ENCODE measurements around the gene MMP12.
"Not testable (repeated sequence)": the region's sequence is repeated elsewhere in the genome, so short reads cannot be mapped to it uniquely, and the experiment has no call there.

The MMP12 gene

DNA sequence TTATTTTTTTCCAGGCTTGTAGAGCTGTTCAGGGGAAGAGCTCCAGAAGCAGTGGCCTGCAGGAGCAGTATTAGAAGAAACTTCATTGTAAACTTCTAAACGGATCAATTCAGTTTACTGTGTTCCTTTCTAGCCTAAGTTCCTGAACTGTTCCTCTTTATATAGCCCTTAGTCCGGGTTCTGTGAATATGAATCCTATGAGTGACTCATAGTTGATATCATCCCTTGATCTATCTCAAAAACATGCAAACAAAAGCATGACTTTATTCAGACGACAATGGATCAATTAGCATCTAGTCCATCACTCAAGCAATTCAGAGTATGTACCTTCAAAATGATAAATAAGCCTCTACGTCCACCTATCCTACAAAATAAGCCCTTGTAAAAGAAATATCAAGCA, at the start of gene MMP12:
MMP12 (minus strand) TSS at position 131 of the 400 bp plus-strand sequence; CDS start at position 86, 45 bp downstream.
- no peak for DNase-seq

DNA sequence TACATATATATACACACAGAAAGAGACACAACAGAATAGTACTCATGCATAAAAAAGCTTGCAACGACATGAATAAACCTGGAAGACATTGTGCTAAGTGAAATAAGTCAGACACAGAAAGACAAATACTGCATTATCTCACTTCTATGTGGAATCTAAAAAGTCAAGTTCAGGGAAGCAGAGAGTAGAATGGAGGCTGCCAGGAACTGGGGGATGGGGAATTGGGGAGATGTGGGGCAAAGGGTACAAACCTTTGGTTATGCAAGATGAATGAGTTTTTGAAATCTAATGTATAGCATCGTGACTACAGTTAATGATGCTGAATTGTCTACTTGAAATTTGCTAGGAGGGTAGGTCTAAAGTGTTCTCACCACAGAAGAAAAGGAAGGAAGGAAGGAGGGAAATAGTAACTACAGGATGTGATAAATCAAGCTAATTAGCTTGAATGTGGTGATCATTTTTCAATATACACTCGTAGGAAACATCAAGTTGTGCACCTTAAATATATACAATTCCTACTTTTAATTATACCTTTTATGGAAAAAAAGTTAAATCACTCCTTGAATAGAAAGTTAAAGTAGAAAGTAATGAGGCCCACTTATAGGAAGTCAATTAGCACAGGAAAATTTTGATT, 46.9 kb upstream of the MMP12 start:
- DNase-seq = no peak

DNA sequence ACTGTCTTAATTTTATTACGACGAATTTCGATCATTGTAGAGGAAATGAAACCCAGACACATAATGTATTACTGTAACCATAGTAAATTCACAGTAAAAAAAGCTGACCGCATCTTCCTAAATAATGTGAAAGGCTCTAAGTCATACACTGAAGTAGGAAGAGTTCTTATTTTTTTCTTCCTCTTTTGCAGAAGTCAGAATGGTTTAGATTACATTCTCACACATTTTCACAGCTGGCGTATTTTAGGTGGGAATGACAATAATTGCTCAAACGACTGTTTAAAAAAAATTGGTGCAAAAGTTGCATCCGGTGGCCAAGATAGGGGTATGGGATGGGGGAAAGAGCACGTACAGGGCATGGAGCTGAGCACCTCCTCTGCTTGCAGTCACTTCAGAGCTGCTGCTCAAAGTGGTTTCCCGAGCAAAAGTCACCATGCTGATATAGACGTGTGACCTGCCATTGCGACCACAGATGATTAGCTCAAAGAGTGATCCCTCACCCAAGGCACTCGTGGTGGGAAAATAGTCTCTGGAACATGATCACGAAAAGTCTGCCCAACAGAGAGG, 45.4 kb upstream of the MMP12 start:
- no peak for DNase-seq

DNA sequence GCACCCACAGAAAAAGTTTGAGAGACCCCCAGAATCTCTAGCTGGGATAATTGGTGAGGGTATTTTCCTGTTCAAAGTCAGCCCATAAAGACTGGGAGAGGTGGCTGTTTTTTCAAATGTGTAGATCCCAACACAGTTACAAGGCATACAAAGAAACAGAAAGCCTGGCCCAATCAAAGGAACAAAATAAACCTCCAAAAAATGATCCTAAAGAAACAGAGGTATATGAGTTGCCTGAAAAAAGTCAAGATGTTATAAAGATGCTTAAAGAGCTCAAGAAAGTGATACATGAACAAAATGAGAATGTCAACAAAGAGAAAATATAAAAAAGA, 40.2 kb upstream of the MMP12 start:
- DNase-seq = no peak

DNA sequence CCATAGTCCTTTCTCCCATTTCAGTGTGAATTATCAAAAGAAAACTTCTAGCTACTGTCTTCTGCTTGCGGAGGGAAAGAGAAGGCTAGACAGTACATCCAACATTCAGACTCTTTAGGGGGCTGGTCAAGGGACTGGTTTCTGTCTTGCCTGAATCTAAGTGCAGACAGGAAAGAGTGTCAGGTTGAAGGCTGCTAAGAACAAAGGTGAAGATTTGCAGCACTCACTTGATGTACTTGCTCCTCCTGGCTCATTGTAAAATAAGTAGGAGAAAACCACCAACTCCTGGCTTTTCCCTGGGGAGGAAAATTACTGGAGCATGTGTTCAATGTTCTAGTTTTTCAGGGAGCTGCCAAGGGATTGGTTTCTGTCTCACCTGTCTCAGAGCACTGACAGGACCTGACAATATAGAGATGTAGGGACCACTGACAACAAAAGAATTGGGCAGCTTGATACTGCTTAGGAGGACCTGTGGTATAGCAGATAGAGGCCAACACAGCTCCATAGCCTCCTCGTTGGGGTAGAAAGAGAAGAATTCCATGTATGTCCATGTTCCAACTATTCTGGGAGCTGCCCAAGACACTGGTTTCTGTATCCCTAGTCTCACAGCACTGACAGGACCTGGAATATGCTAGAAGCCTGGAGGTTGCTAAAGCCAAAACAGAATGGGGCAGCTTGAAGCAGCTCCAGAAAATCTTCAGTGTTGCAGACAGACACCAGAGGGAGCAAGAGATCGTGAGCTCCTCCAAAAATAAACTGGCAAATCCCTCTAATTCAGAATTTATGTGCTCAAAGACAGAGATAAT, 39.7 kb upstream of the MMP12 start:
- no peak for DNase-seq

DNA sequence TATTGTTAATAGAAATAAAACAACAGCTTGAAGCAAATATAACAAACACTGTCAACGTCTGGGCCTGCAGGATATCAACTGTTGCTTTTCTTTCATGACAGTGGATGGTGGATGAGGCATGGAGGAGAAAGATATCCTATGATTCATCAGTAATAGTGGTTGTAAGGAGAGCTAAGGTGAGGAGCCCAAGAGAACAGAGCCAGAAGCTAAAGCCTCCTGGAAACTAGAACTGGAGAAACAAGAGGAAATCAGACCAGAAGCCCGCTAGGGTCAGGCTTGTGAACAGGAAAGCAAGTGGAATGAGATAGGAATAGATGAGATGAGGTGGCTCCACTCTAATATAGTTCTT, 37.7 kb upstream of the MMP12 start:
- no peak for DNase-seq

DNA sequence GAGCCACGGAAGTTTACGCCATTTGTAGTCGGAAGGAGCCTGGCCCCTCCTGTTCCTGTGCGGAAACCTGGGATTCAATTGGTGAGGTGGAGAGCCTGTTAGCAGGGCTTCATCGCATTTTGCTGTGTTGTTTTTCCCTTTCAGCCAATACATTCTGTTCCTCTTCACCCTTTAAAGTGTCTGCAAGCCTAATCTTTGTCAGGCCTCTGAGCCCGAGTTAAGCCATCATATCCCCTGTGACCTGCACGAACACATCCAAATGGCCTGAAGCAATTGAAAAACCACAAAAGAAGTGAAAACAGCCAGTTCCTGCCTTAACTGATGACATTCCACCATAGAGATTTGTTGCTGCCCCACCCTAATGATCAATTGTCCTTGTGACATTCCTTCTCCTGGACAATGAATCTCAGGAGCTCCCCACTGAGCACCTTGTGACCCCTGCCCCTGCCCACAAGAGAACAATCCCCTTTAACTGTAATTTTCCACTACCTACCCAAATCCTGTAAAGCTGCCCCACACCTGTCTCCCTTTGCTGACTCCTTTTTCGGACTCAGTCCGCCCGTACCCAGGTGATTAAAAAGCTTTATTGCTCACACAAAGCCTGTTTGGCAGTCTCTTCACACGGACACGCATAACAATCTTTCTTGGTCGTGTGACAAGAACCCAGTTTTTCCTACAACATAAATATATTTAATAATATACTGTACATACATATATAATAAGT, 37.1 kb upstream of the MMP12 start:
- no peak for DNase-seq

- DNase-seq = not testable (repeated sequence)
Measured at GRCh38 chr11:102905848-102906247, 31.1 kb upstream of the MMP12 start.

DNA sequence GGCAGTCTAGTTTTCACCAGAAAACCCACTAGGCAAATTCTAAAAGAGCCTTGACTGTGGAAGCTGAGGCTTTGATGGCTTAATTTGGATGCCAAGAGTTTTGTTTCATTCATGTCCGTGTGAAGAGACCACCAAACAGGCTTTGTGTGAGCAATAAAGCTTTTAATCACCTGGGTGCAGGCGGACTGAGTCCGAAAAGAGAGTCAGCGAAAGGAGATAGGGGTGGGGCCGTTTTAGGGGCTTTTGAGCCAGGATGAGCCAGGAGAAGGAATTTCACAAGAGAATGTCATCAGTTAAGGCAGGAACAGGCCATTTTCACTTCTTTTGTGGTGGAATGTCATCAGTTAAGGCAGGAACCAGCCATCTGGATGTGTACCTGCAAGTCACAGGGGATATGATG, 29.1 kb upstream of the MMP12 start:
- not testable (repeated sequence) for DNase-seq

GRCh38 chr11:102900346-102900745, 25.6 kb upstream of the MMP12 start:
- no peak for DNase-seq

GRCh38 chr11:102891736-102892135, 17.0 kb upstream of the MMP12 start:
- DNase-seq = no peak

DNA sequence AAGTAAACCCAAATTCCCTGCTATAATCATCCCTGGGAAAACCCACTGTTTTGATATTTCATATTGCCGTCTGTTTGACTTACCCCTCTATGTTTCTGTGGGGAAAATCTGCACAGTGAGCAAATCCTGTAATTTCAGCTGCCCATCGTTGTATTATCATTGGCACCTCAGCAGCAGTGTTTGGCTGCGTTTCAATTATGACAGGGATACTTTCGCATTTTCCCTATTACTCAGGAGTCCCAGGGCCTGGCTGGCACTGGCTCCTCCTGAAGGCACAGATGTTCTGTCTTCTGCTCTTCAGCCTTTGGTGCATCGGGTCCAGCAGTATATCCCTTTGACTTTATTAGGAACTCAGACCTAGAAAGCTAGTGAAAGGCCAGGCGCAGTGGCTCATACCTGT, 12.2 kb upstream of the MMP12 start:
- no peak for DNase-seq

- DNase-seq = no peak
Measured at GRCh38 chr11:102883141-102883540, 8.4 kb upstream of the MMP12 start.

DNA sequence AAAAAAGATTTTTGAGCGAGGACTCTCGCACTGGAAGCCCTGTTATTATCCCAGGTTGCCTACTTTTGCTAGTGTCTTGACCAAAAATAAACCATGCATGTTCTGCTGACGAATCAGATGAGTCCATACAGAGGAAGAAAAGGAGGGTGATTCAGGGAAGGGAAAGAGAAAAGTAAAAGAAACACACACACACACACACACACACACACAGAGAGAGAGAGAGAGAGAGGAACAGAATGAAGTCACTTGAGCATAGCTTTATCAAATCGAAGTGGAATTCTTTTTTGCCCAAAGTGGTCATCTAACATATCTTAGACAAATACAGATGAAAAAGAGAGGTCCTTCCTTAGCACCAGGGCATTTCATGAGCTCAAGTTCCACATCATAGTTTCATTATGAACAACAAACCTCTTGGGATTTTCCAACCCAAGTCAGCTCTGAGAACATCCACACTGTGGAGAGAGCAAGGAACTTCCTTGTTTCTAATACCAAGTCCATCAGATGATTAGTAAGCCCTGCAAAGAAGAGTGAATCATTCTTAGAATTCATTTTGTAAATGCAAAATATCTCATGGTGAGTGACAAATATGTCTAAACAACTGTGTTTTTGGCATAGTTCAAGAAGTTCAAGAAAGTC, 7.7 kb upstream of the MMP12 start:
- DNase-seq = no peak

DNA sequence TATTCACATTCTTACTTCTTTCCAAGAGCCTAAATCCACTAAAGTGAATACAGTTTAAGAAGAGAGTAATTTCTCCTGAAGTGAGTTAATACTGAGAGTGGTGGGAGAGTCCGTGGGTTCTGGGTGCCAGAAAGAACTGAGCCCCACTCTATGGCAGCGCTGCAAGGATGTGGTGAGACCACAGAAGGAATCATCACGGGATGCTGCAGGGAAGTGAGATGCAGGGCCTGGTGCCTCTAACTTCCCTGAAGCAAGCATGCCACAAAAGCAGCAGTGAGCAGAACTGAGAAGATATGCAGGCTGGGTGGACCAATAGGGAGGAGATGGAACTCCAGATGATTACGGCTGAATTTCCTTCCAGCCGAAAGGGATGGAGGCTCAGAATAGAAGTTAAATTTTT, 5.0 kb upstream of the MMP12 start:
- DNase-seq = no peak

DNA sequence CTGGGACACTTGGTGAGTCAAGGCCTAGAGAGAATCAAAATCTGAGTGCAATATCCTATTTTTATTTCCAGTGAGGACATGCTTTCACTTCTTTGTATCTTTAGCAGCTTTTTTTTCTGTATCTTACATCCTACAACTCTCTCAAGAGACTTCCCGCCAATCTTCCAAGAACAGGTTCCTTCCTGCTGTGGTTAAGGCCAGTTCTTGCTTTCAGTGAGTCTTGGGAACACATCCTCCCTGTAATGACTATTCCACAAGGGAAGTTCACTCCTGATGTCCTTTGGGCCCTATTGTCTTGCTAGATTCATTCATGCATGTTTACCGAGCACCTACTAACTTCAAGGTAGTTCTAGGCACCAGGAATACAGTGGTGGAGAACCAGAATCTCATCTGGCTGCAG, 3.8 kb upstream of the MMP12 start:
- no peak for DNase-seq

DNA sequence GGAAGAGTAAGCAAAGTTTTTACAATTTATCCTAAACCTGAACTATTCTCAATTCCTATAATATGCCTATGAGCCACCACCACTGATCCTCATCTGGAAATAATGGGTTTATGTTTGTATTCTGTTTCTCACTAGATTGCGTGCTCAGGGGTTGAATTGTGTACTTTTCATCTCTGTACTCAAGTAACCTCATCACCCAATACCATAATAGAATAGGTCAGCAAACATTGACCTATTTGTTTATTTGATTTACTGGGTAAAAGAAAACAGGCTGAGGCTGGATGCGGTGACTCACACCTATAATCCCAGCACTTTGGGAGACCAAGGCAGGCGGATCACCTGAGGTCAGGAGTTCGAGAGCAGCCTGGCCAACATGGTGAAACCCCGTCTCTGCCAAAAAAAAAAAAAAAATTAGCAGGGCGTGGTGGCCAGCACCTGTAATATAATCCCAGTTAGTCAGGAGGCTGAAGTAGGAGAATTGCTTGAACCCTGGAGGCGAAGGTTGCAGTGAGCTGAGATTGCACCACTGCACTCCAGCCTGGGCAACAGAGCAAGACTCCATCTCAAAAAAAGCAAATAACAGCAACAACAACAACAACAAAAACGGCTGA, 5.3 kb downstream of the MMP12 start:
- not testable (repeated sequence) for DNase-seq

- no peak for DNase-seq
Measured at GRCh38 chr11:102868339-102868738, 6.4 kb downstream of the MMP12 start.

DNA sequence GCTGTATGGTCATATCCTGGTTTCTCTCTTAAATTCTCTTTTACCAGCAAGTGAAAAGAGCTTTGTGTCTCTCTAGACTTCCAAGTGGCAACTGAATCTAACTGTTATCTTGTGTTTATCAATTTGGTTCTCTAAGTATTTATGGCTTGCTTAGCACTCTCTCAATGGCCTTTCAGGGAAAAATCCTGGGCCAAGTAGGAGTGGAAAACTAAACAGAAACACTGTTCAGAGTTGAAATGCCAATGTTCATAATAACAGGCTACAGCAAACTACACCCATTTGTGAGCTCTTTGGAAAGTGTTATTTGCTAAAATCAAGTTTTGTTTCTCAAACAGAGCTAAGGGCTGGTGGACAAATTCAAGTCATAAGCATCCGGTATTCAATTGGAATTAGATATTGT, 10.1 kb downstream of the MMP12 start:
- DNase-seq = no peak

DNA sequence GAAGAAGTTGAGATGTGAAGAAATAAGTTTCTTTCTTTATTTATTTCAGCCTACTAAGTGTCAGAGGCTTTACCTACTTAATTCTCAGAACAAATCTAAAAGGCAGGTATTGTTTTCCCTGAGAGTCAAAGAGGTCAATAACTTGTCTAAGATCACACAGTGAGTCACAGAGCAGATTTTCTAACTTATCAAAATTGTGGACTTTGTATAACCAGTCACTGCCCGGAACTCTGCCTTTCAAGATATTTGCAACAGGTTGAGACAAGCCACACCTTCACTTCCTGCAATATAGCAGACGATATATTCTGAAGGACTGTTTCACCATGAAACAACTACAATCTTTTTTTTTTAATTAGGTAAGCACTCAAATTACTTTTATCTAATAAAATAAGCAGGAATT, 20.8 kb downstream of the MMP12 start:
- DNase-seq = no peak

- DNase-seq = no peak
Measured at GRCh38 chr11:102853055-102853454, 21.7 kb downstream of the MMP12 start.

GRCh38 chr11:102850973-102851745, 23.6 kb downstream of the MMP12 start:
- no peak for DNase-seq

Measured in NK-92 treated with Interleukin-12 subunit alpha and Interleukin-12 subunit beta, amount 100 ng/mL, for 24 hours (cell line).